ENCODE data around the gene PCSK4. TPM values are rescaled to one million over a fixed set of nuclear protein-coding genes. Genes with fewer than 3 reads are reported as not detected.
A peak's percentile ranks its signal among the peaks of the same experiment; 100 is the strongest.

Gene PCSK4
- total and polyA plus RNA-seq, 2 of the 4 experiments (the other 2 are of a cell fraction): 0.72 to 1.7 TPM

GRCh38 chr19:1441677-1442438 is 48.3 kb downstream of the PCSK4 start:
- H3K18ac ChIP-seq (ENCODE audit: low read depth, low read length): no peak overlapping the region
- no peak for DNase-seq
- ChIA-PET CTCF (no interaction called here), POLR2A (ENCODE audit: unreplicated experiment) (no interaction called here)
- no TSS peak for BruUV-seq (replicated peaks)
- peaks cover 31% of the 10 kb centered on the region for H3K36me3 ChIP-seq (ENCODE audit: control insufficient read depth, insufficient read depth, low read length)
- H3K4ac ChIP-seq (ENCODE audit: low read depth, low read length): no peak overlapping the region
- H3K9me1 ChIP-seq (ENCODE audit: insufficient read depth, low read length): no peaks in the 10 kb centered on the region
- peak overlapping the region; percentile 1 for H2AK9ac ChIP-seq (replicated peaks; ENCODE audit: low read depth, low read length, poor library complexity)
- H3K23ac ChIP-seq (ENCODE audit: low read depth, low read length): no peak overlapping the region
- peaks cover 15 to 32% of the 10 kb centered on the region in 2 experiments; a peak in 3 of 4 replicates for H3K79me1 ChIP-seq (ENCODE audit: low read depth in 1 of 2, low read length in 2 of 2)
- ATAC-seq (ENCODE audit: low read depth): no peak
- peaks cover 11% of the 10 kb centered on the region for H3K4me1 ChIP-seq (ENCODE audit: control insufficient read depth, insufficient read depth, low read length)
- WGBS, 2 experiments (ENCODE audit: extremely low coverage in 2 of 2, insufficient read length in 1 of 2): 89% methylated on average over 10 of the region's 25 CpGs; no CpG with 5 or more reads in 1 of the 2 experiments
- H4K8ac ChIP-seq (ENCODE audit: low read depth in 2 of 2, low read length in 2 of 2): no peak overlapping the region
- H2BK20ac ChIP-seq (ENCODE audit: low read depth, low read length): no peak overlapping the region
- H3K4me3 ChIP-seq (ENCODE audit: insufficient read depth, low read depth, low read length): no peak overlapping the region
- H3K9ac ChIP-seq (ENCODE audit: low read depth, low read length): no peak overlapping the region
- H3K14ac ChIP-seq (replicated peaks; ENCODE audit: low read depth, low read length): no peak overlapping the region
- no peak overlapping the region for H2BK120ac ChIP-seq (ENCODE audit: low read depth, low read length)
- H4K5ac ChIP-seq (ENCODE audit: low read depth, low read length): no peak overlapping the region
- intact Hi-C loops (cut with micrococcal nuclease) (no loop called here), in situ Hi-C loops (cut with MboI; ENCODE audit: low sequenced_read_pairs) (no loop called here), dilution Hi-C loops (cut with HindIII; ENCODE audit: low sequenced_read_pairs, unreplicated experiment) (no loop called here)
- peaks cover 10% of the 10 kb centered on the region for H3K27me3 ChIP-seq (ENCODE audit: control insufficient read depth, insufficient read depth, low read length)
- H3K56ac ChIP-seq (ENCODE audit: extremely low read depth, insufficient read depth, low read length): no peak overlapping the region
- no peak overlapping the region for H4K91ac ChIP-seq (ENCODE audit: insufficient read depth, low read depth, low read length)
- H2BK5ac ChIP-seq (ENCODE audit: low read depth, low read length, poor library complexity, severe bottlenecking): no peak overlapping the region
- no peaks in the 10 kb centered on the region for H3K9me3 ChIP-seq (ENCODE audit: control insufficient read depth, insufficient read depth, low read length)
- H2BK15ac ChIP-seq (ENCODE audit: low read depth, low read length): no peak overlapping the region
- peaks cover 63% of the 10 kb centered on the region for H4K20me1 ChIP-seq (ENCODE audit: insufficient read depth, low read length)
- no peak overlapping the region for H3K4me2 ChIP-seq (ENCODE audit: low read depth, low read length)
- H3K27ac ChIP-seq (ENCODE audit: insufficient read depth, low read length): no peak overlapping the region
- TF ChIP-seq CEBPB (IDR thresholded peaks at IDR 0.05; ENCODE audit: low read depth, low read length): no peak
- TF ChIP-seq CHD1 (IDR thresholded peaks at IDR 0.05; ENCODE audit: low read depth, low read length): no peak
- TF ChIP-seq BHLHE40 (IDR thresholded peaks at IDR 0.05; ENCODE audit: low read depth, low read length): no peak
- TF ChIP-seq MAZ (IDR thresholded peaks at IDR 0.05; ENCODE audit: borderline replicate concordance, low read depth, low read length): no peak
- no peak for TF ChIP-seq RCOR1 (IDR thresholded peaks at IDR 0.05; ENCODE audit: insufficient replicate concordance, low read length)
- no peak for TF ChIP-seq RAD21 (IDR thresholded peaks at IDR 0.05; ENCODE audit: low read length)
- no peak for TF ChIP-seq NFE2L2 (IDR thresholded peaks at IDR 0.05; ENCODE audit: low read depth, low read length)
- no peak for TF ChIP-seq MAFK (IDR thresholded peaks at IDR 0.05; ENCODE audit: low read depth, low read length)
- no peak for TF ChIP-seq MXI1 (IDR thresholded peaks at IDR 0.05; ENCODE audit: borderline replicate concordance, low read depth, low read length)
- no peak for TF ChIP-seq SMC3 (IDR thresholded peaks at IDR 0.05; ENCODE audit: low read depth, low read length)
- TF ChIP-seq POLR2A (IDR thresholded peaks at IDR 0.05; ENCODE audit: low read depth, low read length): no peak
- TF ChIP-seq RFX5 (IDR thresholded peaks at IDR 0.05; ENCODE audit: low read depth, low read length): no peak
- TF ChIP-seq CTCF (conservative IDR thresholded peaks at IDR 0.05; ENCODE audit: low read depth, low read length): no peak
- TF ChIP-seq, protein P1, sequence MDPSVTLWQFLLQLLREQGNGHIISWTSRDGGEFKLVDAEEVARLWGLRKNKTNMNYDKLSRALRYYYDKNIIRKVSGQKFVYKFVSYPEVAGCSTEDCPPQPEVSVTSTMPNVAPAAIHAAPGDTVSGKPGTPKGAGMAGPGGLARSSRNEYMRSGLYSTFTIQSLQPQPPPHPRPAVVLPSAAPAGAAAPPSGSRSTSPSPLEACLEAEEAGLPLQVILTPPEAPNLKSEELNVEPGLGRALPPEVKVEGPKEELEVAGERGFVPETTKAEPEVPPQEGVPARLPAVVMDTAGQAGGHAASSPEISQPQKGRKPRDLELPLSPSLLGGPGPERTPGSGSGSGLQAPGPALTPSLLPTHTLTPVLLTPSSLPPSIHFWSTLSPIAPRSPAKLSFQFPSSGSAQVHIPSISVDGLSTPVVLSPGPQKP (IDR thresholded peaks at IDR 0.05; ENCODE audit: borderline replicate concordance, low read depth, low read length): no peak
- no peak for TF ChIP-seq FOS (IDR thresholded peaks at IDR 0.05; ENCODE audit: low read depth, low read length)
- H2AK5ac ChIP-seq (ENCODE audit: low read depth, low read length): no peak overlapping the region
- H2AFZ ChIP-seq (replicated peaks; ENCODE audit: low read length, poor library complexity): no peak overlapping the region

Measured in IMR-90 (cell line).